Mucosa of descending colon (tissue), 3 donors: ENCODE measurements around the gene DDX31. TPM values are rescaled to one million over a fixed set of nuclear protein-coding genes. Genes with fewer than 3 reads are reported as not detected.
A peak's percentile ranks its signal among the peaks of the same experiment; 100 is the strongest.

Experiments
- ATAC-seq: fragments of 200-7000 bp; cut with Tn5 transposase; one replicate; pipeline ENCODE4 v1.9.1; 2020; ENCODE audit warnings: mild to moderate bottlenecking, moderate library complexity
- DNase-seq, 3 donors: peaks; one replicate each; pipeline ENCODE4 v3.0.0-alpha.2; 2020
- H3K36me3 ChIP-seq: fragments of 200-600 bp; one replicate; pipeline ENCODE4 v1.8.0; 2021; ENCODE audit warnings: low read depth, mild to moderate bottlenecking
- H3K4me1 ChIP-seq: fragments of 200-600 bp; one replicate; pipeline ENCODE4 v1.8.0; 2021; ENCODE audit warnings: low read depth, mild to moderate bottlenecking
- H3K4me3 ChIP-seq: fragments of 200-600 bp; one replicate; pipeline ENCODE4 v1.8.0; 2021; ENCODE audit warnings: mild to moderate bottlenecking
- H3K9me3 ChIP-seq: fragments of 200-600 bp; one replicate; pipeline ENCODE4 v1.8.0; 2021; ENCODE audit warnings: mild to moderate bottlenecking
- CTCF ChIP-seq: fragments of 200-600 bp; IDR thresholded peaks from one replicate; pipeline ENCODE4 v1.8.0; 2022; ENCODE audit warnings: antibody characterized with exemption, mild to moderate bottlenecking
- intact Hi-C, 2 donors: fragments of 100-400 bp; cut with DNase I in 1 of 2; cut with micrococcal nuclease in 1 of 2; formaldehyde crosslinking; loops; one replicate each; pipeline versions ENCODE4 v1.11.0 to v1.11.1; 2022; cut with DNase I, micrococcal nuclease
- total RNA-seq, 3 donors: library from RNA; stranded (reverse); fragmentation: NEBNext Ultra II Directional in 2 of 3; extraction: Animal tissue kit (Norgen Biotek cat#: 25700) in 2 of 3; gene quantifications; one replicate each; pipeline versions ENCODE4 v1.2.1 to v1.2.4, GENCODE V29; 2021 to 2023
- donor health status: DM: no; HTN: no; CAD: no; lungs with moderate emphysema.
- donor health status: DM: no; HTN: no; CAD: no.
- donor health status: DM: no; HTN: yes; CAD: no.

DDX31 gene
- total RNA-seq, 3 donors from 2014 or later: 8.7 to 11.2 (median 9.5) TPM

GRCh38 chr9:132547976-132548730 lies 121.6 kb downstream of the DDX31 start:
- no peaks in the 10 kb centered on the region for H3K9me3 ChIP-seq
- no peak for TF ChIP-seq CTCF
- DNase-seq (no peak), ATAC-seq (no peak)
- H3K4me1 ChIP-seq: no peaks in the 10 kb centered on the region
- no peaks in the 10 kb centered on the region for H3K36me3 ChIP-seq
- no peak overlapping the region for H3K4me3 ChIP-seq
- intact Hi-C loops: no loop called here

- no peak overlapping the region for H3K4me3 ChIP-seq
- no peaks in the 10 kb centered on the region for H3K36me3 ChIP-seq
- DNase-seq (no peak), ATAC-seq (no peak)
- no peaks in the 10 kb centered on the region for H3K9me3 ChIP-seq
- no peak for TF ChIP-seq CTCF
- intact Hi-C loops: no loop called here
- H3K4me1 ChIP-seq: no peaks in the 10 kb centered on the region
These were observed 122.3 kb downstream of the DDX31 start for GRCh38 chr9:132547436-132547835.

GRCh38 chr9:132547052-132547431 lies 122.7 kb downstream of the DDX31 start:
- Histone ChIP-seq H3K4me1 (no peaks in the 10 kb centered on the region), H3K9me3 (no peaks in the 10 kb centered on the region), H3K4me3 (no peak overlapping the region), H3K36me3 (no peaks in the 10 kb centered on the region)
- ATAC-seq: peak; percentile 64
- DNase-seq: no peak
- no peak for TF ChIP-seq CTCF
- intact Hi-C loops: no loop called here

- DNase-seq (peak; percentile 21 to 44 (median 40)), ATAC-seq (peak; percentile 44)
- intact Hi-C loops: no loop called here
- Histone ChIP-seq H3K4me1 (no peaks in the 10 kb centered on the region), H3K4me3 (no peak overlapping the region), H3K36me3 (no peaks in the 10 kb centered on the region), H3K9me3 (no peaks in the 10 kb centered on the region)
- TF ChIP-seq CTCF: no peak
These were observed 123.4 kb downstream of the DDX31 start for GRCh38 chr9:132546148-132547051.

- no peaks in the 10 kb centered on the region for H3K9me3 ChIP-seq
- DNase-seq: peak in 1 of 3 donors; percentile 19
- intact Hi-C loops: no loop called here
- H3K4me3 ChIP-seq: no peak overlapping the region
- no peaks in the 10 kb centered on the region for H3K4me1 ChIP-seq
- no peak for TF ChIP-seq CTCF
- no peaks in the 10 kb centered on the region for H3K36me3 ChIP-seq
- no peak for ATAC-seq
These were observed 124.2 kb downstream of the DDX31 start for GRCh38 chr9:132545578-132545977.
